Loucy (cell line): ENCODE data around the gene TMEM132C.

Source experiments
- EZH2phosphoT487 ChIP-seq: fragments of 200-600 bp; IDR thresholded peaks from 2 replicates; pipeline ENCODE4 v1.6.1; 2018; ENCODE audit warnings: antibody characterized with exemption, mild to moderate bottlenecking, moderate library complexity, borderline replicate concordance
- TF ChIP-seq, protein P1 (sequence below): fragments of 200-600 bp; sonication (generic); conservative IDR thresholded peaks from 2 replicates; pipeline ENCODE4 v1.5.1; 2014; ENCODE audit warnings: mild to moderate bottlenecking, antibody characterized with exemption, low read length

DNA sequence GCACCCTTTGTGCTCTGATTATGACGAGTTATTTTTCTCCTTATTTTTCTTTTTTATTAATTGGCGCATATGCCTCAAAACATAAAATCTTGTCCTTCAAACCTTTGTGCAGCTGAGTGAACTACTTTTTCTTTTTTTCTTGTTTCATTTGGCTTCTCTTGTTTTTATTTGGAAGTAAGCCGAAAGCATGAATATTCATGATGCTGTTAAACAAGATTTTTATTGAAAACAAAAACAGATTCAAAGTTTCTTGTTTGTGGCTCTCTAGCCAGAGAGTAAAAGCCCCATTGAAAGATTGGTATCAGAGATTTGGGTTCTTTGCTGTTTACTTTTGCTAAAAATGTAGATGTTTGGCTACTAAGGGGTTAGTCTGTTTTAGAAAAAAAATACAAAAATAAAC lies 183.8 kb downstream of the TMEM132C start:
- TF ChIP-seq, protein P1, sequence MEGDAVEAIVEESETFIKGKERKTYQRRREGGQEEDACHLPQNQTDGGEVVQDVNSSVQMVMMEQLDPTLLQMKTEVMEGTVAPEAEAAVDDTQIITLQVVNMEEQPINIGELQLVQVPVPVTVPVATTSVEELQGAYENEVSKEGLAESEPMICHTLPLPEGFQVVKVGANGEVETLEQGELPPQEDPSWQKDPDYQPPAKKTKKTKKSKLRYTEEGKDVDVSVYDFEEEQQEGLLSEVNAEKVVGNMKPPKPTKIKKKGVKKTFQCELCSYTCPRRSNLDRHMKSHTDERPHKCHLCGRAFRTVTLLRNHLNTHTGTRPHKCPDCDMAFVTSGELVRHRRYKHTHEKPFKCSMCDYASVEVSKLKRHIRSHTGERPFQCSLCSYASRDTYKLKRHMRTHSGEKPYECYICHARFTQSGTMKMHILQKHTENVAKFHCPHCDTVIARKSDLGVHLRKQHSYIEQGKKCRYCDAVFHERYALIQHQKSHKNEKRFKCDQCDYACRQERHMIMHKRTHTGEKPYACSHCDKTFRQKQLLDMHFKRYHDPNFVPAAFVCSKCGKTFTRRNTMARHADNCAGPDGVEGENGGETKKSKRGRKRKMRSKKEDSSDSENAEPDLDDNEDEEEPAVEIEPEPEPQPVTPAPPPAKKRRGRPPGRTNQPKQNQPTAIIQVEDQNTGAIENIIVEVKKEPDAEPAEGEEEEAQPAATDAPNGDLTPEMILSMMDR: no peak
- no peak for TF ChIP-seq EZH2phosphoT487
